Neural progenitor cell (in vitro differentiated cells): ENCODE results near the gene RUNX1.

Experiments used
- EZH2 ChIP-seq: fragments of 200-600 bp; sonication (generic); IDR thresholded peaks from 2 replicates; pipeline ENCODE4 v1.6.1; 2017; ENCODE audit warnings: antibody characterized with exemption, mild to moderate bottlenecking, moderate library complexity
- TF ChIP-seq, protein P1 (sequence below): fragments of 200-600 bp; sonication (generic); IDR thresholded peaks from 2 replicates; pipeline ENCODE4 v1.5.1; 2017; ENCODE audit warnings: antibody characterized with exemption, mild to moderate bottlenecking

- TF ChIP-seq, protein P1, sequence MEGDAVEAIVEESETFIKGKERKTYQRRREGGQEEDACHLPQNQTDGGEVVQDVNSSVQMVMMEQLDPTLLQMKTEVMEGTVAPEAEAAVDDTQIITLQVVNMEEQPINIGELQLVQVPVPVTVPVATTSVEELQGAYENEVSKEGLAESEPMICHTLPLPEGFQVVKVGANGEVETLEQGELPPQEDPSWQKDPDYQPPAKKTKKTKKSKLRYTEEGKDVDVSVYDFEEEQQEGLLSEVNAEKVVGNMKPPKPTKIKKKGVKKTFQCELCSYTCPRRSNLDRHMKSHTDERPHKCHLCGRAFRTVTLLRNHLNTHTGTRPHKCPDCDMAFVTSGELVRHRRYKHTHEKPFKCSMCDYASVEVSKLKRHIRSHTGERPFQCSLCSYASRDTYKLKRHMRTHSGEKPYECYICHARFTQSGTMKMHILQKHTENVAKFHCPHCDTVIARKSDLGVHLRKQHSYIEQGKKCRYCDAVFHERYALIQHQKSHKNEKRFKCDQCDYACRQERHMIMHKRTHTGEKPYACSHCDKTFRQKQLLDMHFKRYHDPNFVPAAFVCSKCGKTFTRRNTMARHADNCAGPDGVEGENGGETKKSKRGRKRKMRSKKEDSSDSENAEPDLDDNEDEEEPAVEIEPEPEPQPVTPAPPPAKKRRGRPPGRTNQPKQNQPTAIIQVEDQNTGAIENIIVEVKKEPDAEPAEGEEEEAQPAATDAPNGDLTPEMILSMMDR: no peak
- TF ChIP-seq EZH2: no peak
Measured at GRCh38 chr21:34967509-34968289, 81.4 kb downstream of the RUNX1 start.
